ENCODE data around the gene ARL9.

Gene ARL9

DNA sequence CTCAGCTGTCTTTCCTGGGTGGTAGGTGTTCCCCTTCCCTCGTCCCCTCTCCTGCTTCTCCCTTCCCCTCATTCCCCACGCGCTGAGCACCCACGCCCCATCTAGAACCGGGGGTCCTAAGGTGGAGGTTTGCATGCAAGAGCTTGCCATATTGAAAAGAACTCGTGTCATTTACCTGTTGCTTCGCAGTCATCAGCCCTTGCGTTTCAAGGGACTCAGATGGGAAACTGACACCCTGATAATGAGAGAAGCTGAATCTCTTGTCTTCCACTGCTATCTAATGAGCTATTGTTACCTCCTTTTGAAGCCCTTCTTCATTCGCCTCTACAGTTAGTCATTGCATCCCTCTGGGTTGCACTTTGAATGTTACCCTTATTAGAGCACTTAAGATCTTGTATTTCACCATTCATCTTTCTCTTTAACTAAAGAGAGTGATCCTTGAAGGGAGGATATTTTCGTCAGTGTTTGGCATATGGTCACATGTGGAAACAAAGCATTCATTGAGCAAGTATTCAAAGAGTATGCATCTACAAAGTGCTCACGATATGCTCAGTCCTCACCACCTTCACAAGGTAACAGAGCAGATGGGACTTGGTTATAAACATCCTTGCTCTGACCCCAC is 25.7 kb downstream of the ARL9 start:
- H3K4me3 ChIP-seq (ENCODE audit: low read depth, low read length): peak overlapping the region; percentile 50

- H3K4me3 ChIP-seq (ENCODE audit: low read depth, low read length): no peak overlapping the region
Observed at GRCh38 chr4:56531823-56532222, 26.2 kb downstream of the ARL9 start.

GRCh38 chr4:56532239-56532638 is 26.6 kb downstream of the ARL9 start:
- H3K4me3 ChIP-seq (ENCODE audit: low read depth, low read length): no peak overlapping the region

GRCh38 chr4:56535915-56536314 is 30.3 kb downstream of the ARL9 start:
- H3K4me3 ChIP-seq (ENCODE audit: low read depth, low read length): no peak overlapping the region

DNA sequence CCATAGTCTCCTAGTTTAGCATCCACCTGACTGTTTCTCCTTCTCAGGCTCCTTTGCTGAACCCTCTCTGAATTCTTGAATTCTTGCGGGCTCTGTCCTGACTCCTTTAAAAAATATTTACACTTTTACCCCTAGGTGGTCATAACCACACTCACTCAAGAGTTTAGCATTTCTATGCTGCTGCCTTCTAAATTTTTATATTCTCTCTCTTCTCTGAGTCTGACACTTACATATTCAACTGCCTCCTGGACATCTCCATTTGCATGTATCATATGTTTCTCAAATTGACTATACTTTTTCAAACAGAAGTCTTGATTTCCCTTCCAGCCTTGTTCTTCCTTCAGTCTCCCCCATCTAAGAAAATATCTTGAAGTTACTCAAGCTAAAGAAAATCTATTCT is 31.6 kb downstream of the ARL9 start:
- no peak overlapping the region for H3K4me3 ChIP-seq (ENCODE audit: low read depth, low read length)

GRCh38 chr4:56540826-56541225 is 35.2 kb downstream of the ARL9 start:
- no peak overlapping the region for H3K4me3 ChIP-seq (ENCODE audit: low read depth, low read length)

- H3K4me3 ChIP-seq (ENCODE audit: low read depth, low read length): peak overlapping the region; percentile 29
Observed at GRCh38 chr4:56544573-56545131, 39.1 kb downstream of the ARL9 start.

- no peak overlapping the region for H3K4me3 ChIP-seq (ENCODE audit: low read depth, low read length)
Observed at GRCh38 chr4:56550642-56551041, 45.1 kb downstream of the ARL9 start.

GRCh38 chr4:56551516-56551915 is 45.9 kb downstream of the ARL9 start:
- H3K4me3 ChIP-seq (ENCODE audit: low read depth, low read length): no peak overlapping the region

DNA sequence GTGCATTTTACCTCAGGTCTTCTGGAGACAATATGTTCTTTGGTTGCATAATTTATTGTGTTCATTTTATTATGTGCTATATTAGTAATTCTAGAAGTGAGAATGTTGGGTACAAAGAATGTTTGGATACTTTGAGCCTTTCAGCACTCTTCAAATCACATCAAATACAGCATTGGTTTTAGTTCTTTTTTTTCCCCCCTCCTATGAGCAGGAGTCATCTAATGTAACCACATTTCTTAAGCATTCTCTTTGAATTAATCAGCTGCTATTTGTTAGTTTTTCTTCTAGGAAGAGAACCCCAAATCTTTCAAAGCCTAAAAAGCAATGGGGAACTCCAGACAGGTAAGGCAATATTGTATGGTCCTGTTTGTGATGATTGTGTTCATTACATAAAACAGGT is 46.7 kb downstream of the ARL9 start:
- H3K4me3 ChIP-seq (ENCODE audit: low read depth, low read length): no peak overlapping the region

DNA sequence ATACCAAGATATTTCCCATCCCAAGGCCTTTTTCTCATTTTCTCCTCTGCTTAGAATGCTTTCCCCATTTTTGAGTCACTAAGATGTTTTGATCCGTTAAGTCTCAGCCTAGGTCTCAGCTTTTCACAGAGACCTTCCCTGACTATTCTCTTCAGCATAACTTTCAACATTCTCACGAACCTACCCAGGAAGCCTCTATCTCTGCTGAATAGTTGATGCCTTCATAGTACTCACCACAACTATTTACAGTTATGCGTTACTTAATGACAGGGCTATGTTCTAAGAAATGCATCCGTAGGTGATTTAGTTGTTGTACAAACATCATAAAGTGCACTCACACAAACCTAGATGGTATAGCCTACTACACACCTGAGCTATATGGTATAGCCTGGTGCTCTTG is 64.5 kb downstream of the ARL9 start:
- no peak overlapping the region for H3K4me3 ChIP-seq (ENCODE audit: low read depth, low read length)
